GM19023 (cell line): ENCODE results near the gene NF2.

Source experiments
- ATAC-seq: cut with Tn5 transposase; IDR thresholded peaks from one replicate; pipeline ENCODE4 v1.9.1; 2021; ENCODE audit warnings: mild to moderate bottlenecking, moderate library complexity; ENCODE audit not compliant: unreplicated experiment

NF2 gene

DNA sequence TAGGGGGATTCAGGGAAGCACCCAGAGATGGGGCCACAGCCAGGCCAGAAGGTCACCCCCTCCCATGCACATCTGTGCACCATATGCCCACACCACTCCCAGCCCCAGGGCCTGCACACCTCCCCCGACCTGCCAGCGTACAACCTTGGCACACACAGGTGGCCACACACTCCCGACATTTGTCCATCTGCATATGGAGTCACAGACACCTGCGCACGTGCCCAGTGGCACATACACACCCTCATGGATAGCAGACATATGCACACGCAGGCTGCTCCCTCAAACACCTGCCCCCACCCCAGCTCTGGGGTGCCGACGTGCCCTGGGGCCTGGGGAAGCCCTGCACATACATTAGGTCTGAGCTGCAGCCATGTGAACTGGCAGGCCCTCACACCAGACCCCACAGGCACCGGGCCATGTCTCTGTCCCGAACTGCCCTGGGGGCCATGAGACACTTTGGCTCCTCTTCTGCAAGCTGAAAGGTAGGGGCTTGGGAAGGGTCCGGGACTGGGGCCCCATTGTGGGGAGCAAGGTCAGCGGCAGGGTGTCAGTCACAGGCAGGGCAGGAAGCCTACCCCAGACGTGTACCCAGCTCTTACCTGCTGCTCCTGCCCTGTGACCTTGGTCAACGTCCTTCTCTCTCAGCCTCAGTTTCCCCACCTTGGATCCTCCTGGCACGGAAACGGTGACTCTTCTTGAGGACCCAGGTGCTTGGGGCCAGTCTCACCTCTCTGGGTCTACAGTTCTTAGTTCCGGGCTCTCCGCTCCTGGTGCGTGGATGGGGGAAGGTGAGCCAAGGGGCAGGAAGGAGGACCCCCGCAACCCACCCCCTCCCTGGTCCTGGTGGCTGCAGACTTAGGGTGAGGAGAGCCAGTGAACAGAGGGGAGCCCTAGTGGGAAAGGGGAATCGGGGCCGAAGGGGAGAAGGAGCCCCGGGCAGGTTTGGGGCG lies 115.8 kb downstream of the NF2 start:
- no peak for ATAC-seq

DNA sequence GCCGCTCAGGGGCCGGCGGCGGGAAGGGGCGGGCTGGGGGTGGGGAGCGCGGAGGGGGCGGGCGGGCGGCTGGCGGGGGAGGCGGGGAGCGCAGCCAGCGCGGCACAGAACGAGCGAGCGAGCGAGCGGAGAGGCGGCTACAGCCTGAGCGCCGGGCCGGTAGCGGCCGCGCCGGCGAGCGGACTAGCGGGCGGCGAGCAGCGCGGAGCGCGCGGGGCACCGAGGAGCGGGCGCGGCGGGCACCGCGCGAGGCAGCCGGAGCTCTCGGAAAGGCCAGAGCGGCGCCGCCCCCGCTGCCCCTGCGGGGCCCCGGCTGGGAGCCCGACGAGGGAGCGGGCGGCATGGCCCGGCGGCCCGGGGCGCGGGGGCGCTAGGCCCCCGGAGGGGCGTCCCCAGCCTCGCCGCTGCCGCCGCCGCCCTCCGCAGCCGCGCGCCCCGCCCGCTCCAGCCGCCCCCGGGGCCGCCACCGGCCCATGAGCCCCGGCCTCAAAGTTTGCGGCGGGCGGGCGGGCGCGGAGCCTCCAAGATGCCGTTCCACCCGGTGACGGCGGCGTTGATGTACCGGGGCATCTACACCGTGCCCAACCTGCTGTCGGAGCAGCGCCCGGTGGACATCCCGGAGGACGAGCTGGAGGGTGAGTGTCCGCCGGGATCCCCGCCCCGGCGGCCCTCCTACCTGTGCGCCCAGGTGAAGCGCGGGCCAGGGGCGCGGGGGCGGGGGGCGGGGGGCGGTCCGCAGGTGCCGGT lies 116.6 kb downstream of the NF2 start, which contains the start of gene CABP7:
CABP7 (plus strand) TSS at position 105 of the 747 bp plus-strand sequence; CDS start at position 527, 422 bp downstream.
- ATAC-seq: no peak

DNA sequence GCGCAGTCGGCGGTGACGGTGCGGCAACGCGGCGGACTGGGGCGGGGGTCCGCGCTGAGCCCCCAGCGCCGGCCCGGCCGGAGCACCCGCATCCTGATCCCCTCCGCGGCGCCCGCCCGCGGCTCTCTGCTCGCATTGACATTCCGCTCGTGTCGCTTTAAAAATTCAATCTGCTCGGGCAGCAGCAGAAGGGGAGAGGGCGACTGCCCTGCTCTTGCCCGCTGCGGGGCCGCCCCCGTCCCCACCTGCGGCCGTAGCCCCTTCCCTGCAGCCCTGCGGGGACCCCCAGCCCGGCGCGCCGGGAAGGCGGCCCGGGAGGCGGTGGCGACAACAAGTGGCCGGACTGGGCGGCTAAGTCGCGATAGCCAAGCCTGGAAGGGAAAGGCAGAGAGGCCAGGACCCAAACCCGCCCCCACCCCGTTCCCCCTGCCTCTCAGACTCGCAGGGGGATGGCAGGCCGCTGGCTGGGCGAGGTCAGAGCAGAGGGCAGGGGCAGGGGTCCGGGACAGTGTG lies 117.4 kb downstream of the NF2 start:
- ATAC-seq: no peak

DNA sequence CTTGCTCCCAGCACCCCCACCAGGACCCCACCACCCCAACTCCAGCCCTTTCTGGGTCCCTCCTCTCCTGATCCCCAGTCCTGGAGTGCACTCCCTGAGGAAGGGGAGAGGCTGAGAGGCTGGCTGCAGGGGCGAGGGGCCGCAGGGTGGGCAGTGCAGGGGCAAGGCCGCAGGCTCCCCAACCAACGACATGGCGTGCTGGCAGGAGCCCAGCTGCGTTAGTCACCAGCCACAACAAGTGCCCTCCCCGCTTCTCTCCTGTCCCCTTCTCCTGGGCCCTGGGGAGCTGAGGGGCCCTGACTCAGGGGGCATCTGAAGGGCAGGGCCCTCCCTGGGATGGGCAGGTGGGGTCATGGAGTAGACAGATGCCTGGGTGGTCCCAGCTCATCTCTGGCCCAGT lies 118.7 kb downstream of the NF2 start:
- ATAC-seq: no peak

DNA sequence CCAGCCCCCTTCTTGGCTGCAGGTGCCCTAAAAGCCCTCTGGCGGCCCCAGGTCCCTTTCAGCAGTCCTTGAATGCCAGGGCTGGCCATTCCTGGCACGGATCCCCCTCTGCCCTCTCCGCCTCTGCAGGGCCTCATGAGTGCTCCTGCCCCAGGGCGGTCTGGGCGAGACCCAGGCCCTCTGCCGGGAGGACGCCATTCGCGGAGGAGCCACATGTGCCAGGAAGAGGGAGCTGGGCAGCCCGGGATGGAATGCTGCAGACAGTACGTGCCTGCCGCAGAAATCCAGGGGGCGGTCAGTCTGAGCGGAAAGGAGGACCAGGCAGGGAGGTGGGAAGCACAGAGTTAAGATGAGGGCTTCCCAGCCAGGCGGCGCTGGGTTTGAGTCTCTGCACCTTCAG lies 119.2 kb downstream of the NF2 start:
- no peak for ATAC-seq

DNA sequence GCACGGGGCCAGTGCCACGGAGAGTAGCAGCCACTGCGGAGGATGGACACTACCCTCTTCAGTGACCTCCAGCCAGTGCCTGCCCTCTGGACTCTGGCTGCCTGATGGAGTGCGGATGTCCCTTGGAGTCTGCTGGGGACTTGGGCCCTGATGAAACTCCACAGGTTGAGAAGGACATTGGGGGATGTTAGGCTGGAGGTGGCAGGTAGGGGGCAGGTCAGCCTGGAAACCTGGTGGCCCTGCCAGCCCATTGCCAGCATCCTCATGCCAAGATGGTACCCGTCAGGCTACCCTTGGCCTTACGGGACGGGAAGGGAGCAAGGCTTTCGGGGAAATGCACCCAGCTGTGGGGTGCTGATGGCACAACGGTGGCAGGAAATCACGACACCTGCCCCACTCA lies 120.3 kb downstream of the NF2 start:
- no peak for ATAC-seq

DNA sequence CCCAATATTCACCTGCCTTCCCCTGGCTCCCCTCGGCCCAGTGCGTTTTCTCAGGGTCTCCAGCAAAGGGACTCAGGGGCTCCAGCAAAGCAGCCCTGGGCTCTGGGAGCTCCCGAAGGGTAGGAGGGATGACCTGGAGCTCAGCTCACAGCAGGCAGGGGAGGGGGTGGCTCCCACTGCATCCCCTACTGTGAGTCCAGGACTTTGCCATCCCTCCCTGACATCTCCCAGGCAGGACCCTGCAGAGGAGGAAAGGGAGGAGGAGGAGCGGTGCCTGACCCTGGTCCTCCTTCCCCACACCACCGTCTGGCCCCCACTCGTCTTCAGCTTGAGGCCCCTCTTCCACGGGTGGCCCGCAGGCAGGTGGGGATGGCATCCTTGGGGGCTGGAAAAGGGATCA lies 121.4 kb downstream of the NF2 start:
- ATAC-seq: no peak

DNA sequence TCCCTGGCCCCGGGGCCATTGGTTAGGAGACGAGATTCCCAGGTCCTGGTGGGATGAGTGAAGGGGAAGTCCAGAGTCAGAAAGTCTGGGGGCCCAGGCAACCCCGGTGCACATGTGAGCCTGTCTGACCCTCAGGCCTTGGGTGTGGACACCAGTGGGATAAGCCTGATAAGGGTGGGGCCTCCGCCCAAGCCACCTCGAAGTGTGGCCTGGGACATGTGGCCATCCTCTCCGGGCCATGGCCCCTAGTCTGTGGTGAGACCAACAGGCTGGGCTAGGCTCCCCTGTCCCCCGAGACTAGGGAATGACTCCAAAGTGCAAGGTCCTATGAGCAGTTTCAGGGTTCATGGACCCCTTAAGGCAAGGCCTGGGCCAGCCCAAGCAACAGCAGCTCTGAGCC lies 122.7 kb downstream of the NF2 start:
- ATAC-seq: no peak

DNA sequence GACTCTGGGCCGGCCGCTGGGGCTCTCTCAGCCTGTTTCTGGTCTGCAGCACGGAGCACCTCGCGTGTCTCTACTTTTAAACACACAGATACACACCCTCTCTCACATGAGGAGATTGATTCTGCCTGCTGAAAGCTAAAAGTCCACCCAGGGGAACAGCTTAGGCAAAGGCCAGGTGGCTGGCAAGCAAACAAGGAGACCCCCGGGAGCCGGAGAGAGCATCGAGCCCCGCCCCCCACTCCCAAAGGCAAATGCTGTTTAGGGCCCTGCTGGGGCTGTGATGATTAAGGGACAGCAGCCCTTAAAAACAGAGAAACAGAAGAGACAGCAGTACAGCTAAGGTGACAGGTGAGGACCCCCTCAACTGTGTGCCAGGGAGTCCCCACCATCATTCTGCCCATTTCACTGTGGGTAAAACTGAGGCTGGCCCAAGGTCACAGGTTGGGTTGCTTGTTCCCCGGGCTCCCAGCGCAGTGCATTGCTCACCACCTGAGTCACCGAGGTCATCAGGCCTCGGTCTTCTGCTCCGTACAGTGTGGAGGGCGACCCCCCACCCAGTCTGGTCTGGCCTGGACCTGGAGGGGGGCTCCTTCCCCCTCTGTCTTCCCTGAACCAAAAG lies 123.2 kb downstream of the NF2 start:
- no peak for ATAC-seq

DNA sequence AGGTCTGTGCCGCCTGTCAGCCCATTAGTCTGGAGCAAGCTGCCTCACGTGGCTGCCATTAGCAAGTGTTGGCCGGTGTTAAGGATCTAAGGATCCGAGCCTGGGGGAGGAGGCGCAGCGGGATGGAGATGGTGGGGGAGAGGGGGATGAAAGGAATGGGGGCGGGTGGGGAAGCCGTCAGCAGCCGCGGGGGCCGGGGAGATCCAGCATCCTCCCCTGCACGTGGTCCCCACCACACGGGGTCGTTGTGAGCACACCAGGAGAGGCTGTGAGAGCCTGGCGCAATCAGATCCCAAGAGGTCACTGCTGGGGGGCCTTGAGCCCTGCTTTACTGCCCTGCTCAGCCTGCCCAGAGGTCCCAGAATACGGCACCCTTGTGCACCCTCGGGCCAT lies 123.7 kb downstream of the NF2 start:
- no peak for ATAC-seq

DNA sequence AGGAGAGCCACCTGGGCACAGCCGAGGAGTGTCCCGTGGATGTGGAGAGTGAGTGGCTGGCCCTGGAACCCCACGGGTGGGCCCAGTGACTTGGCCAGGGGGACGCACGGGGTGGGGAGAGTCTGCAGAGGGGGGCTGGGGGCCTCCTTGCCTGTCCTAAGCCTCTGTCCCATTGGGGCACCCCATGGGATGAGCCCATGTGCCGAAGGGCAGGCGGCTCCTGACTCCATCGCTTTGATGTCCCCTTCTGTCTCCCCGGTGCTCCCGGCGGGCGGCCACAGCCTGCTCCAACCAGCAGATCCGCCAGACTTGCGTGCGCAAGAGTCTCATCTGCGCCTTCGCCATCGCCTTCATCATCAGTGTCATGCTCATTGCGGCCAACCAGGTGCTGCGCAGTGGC lies 125.7 kb downstream of the NF2 start:
- no peak for ATAC-seq

DNA sequence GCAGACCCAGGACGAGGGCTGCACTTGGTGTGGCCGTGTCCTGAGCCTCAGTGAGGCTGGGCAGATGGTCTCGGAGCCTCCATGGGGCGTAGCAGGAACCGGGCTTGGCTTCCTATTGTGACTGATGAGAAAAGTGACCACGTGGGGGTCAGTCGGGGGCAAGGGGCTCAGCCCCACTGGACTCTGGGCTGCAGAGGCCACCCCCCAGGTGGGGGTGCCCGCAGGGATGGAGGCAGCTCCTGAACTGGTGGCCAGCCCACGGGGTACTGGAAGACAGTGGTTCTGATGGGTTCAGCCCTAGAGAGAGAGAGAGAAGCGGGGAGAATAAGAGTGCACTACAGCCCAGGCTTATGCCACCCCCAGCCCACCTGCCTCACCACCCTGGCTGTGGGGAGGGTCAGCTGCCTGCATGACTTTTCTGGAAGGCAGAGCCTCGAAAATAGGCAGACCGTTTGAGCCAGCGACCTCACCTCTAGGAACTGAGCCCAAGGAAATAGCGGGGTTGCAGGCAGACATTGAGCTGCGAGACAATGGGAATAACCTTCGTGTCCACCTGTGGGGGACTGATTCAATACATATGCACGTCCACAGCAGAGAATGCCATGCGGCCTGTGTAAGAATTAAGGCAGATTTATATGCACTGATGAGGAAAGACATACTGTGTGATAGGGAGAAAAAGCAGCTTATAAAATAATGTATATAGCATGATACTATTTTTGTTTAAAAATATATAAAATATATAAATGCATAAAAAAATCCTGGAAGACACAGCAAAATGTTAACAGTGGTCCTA lies 127.8 kb downstream of the NF2 start:
- ATAC-seq: no peak

DNA sequence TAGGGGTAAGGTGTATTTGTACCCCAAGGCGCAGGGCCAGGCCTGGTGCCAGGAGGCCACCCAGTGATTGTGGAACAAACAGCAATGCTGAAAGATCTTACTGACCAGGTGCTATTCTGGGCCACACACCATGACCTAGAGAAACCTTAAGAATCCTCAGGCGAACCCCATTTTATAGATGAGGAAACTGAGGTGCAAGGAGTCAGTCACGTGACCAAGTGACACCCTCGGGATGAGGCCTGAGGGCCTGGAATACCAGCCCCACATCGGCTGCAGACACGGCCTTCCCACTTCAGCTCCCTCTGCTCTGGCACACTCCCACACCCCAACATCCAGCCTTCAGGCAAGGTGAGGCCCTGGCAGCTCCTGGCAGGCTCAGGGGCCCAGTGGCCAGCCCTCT lies 129.4 kb downstream of the NF2 start:
- no peak for ATAC-seq

DNA sequence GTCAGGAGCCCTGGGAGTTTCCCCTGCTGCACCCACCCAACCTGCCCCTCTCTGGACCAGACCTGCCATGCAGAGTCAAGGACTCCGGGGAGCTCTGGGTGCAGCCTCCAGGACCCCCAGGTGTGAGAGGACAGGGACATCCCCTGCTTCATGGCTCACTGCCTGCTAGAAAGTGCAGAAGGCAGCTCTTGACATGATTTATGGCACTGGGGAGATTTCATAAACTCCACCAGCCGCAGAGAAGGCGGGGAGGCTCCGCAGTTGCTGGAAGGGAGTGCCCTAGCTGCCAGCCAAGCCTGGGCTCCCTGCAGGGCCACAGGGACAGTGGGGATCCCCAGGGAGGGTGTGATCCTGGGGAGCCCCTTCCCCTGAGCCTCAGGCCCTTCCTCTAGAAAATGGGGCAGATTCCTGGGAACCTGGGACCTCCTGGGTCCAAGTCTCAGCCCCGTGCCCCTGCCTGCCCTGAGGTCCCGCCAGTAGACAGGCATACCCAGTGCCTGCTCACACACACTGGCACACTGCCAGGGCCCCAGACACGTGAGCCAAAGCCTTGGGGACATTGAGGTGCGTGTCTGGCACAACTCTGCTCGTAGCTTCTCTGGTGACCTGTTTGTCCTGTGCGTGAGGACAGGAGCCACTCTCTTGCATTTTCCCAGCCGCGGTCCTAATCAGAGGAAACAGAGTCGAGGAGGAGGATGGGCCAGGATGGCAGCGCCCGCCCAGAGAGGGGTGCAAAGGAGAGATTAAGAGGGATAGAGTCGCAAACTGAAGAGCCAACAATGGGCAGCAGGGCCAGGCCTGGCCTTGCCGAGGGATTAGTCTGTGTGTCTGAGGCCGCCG lies 130.1 kb downstream of the NF2 start:
- no peak for ATAC-seq

DNA sequence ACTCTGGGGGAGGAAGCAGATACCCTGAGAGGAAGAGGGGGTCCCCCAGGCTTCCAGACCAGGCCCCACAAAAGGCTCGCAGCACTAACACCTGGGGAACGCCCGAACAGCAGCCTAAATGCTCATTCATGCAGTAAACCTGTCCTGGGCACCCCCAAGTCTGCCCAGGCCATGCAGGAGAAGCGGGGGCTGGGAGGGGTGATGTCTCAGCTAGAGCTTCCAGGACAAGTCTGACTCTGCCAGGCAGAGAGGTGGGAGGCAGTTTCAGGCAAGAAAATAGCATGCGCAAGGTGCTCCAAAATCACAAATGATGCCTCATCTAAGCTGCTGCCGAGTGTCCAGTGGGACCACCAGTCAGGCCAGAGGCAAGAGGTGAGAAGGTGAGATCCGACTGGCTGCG lies 131.0 kb downstream of the NF2 start:
- ATAC-seq: no peak

DNA sequence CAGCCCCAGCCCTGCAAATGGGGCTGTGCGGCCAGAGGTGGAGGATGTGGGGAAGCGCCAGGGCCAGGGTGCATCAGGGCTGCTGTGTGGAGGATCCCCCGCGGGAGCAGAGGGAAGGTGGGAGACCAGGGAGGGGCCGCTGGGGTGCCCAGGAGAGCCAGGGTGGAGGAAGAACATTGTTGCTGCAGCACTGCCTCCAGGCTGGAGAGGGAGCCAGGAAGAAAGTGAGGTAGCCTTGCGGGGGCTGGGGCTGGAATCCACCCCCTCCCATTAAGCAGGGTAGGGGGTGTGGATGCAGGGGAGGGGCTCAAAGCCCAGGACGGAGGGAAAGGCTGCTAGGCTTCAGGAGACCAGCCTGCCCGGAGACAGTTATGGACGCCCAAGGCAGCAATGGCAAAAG lies 131.4 kb downstream of the NF2 start:
- ATAC-seq: no peak

DNA sequence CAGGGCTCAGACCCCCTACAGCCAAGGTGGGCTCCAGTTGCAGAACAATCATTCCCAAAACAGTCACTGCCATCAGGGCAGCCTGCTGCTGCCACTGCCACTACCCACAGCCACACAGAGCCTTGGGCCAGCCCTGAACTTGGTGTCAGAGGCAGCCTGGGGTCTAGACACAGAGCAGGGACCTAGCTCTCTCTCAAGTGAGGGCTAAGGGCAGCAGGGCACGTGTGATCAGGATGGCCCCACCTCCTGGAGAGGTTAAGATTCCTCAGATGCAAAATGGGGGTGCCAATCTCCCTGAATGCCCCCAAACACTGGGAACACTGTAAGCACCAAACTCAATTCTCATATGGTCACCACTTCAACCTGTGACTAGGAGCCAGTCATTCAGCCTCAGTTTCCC lies 132.0 kb downstream of the NF2 start:
- ATAC-seq: no peak

DNA sequence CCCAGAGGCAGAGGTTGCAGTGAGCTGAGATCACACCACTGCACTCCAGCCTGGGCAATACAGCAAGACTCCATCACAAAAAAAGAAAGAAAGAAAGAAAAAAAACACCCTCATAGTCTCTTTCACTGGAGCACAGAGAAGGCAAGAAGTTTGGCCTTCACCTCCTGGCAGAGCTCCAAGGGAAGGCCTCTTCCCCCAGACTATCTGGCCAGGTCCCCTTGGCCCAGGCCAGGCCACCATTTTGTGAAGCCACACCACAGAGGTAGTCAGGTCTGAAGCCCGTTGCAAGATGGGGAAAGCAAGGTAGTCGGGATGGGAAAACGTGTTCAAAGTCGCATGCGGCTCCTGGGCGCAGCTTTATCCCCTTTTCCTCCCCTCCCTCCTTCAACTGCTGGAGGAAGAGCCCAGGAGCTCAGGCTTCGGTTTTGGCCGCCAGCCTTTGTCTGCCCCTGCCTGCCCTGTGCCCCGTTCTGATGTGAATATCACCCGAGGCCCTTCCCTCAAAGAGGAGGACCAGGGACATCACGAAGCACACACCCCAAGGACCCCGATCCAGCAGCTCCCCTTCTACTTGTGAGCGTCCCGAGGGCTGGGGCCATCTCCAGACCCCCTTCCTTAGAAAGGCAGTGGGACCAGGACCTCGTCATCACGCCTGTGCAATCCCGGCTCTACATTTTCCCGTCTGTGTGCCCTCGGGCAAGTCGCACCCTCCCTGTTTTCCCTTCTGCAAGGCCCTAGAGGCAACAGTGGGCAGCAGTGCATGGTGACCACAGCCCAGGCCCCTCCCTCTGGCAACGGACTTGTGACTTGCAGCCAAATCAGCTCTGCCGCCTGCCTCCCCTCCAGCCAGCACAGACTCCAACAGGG lies 134.1 kb downstream of the NF2 start:
- no peak for ATAC-seq
